HG03064 (cell line): Measurements from ENCODE around the gene PSTPIP1.
"Not testable (repeated sequence)": the region's sequence is repeated elsewhere in the genome, so short reads cannot be mapped to it uniquely, and the experiment has no call there.

Experiments
- ATAC-seq: cut with Tn5 transposase; IDR thresholded peaks from one replicate; pipeline ENCODE4 v1.9.1; 2021; ENCODE audit warnings: low read depth; ENCODE audit not compliant: unreplicated experiment

Gene PSTPIP1

DNA sequence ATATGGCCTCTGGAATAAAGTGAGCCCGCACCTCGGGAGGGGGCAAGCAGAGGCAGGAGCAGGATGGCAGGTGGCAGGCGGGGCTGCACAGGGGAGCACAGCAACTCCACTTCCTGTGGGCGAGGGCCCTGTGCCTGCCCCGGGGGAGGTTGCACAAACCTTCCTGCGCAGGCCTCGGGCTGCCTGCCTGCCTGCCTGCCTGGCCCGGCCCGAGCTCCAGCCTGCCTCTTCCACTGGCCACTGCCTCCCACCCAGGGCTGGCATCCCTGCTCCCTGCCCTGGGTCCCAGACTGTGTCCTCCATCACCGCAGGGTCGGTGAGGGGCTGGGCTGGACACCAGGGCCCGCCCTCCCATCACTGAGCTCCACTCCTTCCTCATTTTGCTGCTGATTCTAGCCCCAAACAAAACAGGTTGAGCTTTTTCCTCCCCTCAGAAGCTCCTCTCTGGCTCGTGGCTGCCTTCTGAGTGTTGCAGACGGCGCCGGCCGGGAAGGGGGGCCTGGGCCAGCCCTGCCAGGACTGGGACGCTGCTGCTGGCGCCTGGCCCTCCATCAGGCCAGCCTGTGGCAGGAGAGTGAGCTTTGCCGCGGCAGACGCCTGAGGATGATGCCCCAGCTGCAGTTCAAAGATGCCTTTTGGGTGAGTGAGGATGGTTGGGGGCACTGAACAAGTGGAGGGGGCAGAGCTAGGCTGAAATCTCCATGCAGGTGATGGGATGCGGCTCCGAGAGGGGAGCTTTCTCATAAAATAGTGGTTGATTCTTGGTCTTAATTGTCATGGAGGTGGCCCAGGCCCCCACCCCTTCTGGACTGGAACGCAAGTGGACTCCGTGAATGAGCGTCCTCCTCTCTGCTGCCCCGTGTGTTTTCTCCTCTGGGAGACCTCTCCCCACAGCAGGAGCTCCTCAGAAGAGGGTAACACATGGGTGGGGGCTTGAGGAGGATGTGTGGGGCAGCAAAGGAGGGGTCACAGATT lies at the start of gene PSTPIP1:
Gene PSTPIP1 (plus strand): TSS at position 156 of the 975 bp plus-strand sequence. CDS start 448 bp downstream, at position 604.
- peak; percentile 62 for ATAC-seq

- no peak for ATAC-seq
Measured at GRCh38 chr15:76945494-76946093, 49.3 kb upstream of the PSTPIP1 start.

- ATAC-seq: no peak
Measured at GRCh38 chr15:76947454-76947853, 47.5 kb upstream of the PSTPIP1 start.

DNA sequence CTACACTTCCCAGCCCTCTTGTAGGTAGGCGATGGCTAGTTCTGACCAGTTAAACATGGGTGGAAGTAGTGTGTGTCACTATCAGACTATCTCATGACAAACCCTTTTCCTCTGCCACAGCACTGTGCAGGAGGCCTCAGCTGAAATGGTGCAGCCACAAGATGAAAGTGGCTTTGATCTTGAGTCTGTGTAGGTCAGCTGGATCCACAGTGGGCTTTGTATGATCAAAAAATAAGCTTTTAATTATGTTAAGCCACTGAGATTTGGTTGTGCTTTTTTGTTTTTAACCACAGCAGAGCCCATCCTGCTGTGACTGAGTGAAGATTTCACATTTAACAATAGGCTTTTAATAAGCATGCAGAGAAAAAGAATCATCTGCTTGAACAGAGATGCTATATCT lies 43.7 kb upstream of the PSTPIP1 start:
- ATAC-seq: no peak

DNA sequence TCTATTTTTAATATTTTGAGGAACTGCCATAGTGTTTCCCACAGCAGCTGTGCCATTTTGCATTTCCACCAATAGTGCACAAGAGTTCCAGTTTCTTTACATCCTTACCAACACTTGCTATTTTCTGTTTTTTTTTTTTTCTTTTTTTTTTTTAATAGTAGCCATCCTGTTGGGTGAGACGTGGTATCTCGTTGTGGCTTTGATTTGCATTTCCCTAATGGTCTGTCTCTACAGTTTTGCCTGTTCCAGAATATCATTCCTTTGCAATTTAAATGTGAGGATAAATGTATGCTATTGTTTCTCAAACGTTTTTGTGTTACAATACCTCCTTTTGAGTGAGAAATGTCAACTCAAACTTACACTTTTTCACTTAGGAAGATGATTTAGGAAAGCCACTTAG lies 41.0 kb upstream of the PSTPIP1 start:
- no peak for ATAC-seq

DNA sequence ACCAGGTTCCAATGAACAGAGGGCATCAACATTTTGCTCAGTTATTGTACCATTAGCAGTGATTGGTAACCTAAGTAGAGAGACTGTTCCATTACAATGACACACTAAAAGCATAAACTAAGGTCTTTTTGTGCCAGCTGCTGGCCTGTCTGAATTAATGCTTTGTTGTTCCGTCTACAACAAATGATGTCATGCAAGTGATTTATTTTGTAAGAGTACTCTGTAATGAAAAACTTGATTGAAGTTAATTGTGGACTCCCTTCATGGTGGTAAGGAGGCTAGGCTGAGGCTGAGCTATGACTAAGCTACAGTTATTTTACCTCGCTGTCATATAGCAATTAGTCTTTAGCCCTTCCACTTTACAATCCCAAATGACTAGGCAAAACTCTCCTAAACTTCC lies 40.2 kb upstream of the PSTPIP1 start:
- ATAC-seq: no peak

- no peak for ATAC-seq
Measured at GRCh38 chr15:76961268-76962011, 33.5 kb upstream of the PSTPIP1 start.

- ATAC-seq: no peak
Measured at GRCh38 chr15:76962337-76963013, 32.5 kb upstream of the PSTPIP1 start.

GRCh38 chr15:76963596-76963995 lies 31.3 kb upstream of the PSTPIP1 start:
- no peak for ATAC-seq

GRCh38 chr15:76964157-76964556 lies 30.8 kb upstream of the PSTPIP1 start:
- ATAC-seq: no peak

DNA sequence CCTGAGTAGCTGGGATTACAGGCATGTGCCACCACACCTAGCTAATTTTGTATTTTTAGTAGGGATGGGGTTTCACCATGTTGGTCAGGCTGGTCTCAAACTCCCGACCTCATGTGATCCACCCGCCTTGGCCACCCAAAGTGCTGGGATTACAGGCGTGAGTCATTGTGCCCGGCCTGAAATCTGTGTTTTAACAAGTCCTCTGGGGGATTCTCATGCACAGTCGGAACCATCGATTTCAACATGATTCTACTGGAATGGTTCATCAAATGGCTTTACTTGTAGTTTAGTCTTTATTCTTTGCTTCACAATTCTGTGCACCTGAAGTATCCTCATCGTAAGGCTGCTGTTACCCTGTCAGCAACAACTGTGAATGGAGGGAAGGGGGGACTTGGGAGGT lies 28.9 kb upstream of the PSTPIP1 start:
- ATAC-seq: not testable (repeated sequence)

GRCh38 chr15:76967067-76967466 lies 27.9 kb upstream of the PSTPIP1 start:
- no peak for ATAC-seq

- ATAC-seq: no peak
Measured at GRCh38 chr15:76968306-76968705, 26.6 kb upstream of the PSTPIP1 start.

GRCh38 chr15:76972389-76973361 lies 22.3 kb upstream of the PSTPIP1 start:
- no peak for ATAC-seq

DNA sequence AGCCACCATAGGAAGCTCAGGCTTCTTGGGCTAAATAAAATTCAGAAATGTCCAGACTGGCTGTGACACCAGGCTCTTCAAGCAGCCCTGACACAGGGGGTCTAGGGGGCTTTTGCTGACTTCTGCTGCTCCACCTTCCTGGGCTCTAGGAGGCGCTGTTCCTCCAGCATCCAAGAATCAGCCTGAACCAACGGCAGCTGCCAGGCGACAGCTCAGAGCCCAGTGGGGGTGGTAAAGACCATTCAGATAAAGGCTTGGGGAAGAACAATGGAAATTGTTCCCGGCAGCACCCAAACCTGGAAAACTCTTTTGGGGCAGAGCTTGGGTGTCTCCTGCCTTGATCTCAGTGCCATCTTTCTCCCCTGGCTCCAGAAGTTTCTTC lies 21.6 kb upstream of the PSTPIP1 start:
- no peak for ATAC-seq

DNA sequence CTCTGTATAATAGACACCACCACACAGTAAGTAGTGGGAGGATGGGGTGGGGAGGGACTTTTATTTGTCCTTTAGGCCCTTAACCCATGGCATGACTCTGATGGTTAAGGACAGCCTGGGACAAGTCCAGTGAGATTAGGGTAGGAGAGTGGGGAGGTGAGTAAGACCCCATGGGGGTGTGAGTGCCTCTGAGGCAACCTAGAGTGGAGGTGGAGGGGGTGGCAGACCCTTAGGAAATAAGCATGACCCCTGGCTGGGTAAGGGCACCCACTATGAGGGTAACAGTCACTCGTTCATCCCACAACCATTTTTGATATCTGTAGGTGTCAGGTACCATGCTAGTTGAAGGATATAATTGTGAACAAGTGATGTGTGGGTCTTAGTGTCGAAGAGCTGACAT lies 21.0 kb upstream of the PSTPIP1 start:
- ATAC-seq: no peak

- no peak for ATAC-seq
Measured at GRCh38 chr15:76974456-76975036, 20.4 kb upstream of the PSTPIP1 start.

DNA sequence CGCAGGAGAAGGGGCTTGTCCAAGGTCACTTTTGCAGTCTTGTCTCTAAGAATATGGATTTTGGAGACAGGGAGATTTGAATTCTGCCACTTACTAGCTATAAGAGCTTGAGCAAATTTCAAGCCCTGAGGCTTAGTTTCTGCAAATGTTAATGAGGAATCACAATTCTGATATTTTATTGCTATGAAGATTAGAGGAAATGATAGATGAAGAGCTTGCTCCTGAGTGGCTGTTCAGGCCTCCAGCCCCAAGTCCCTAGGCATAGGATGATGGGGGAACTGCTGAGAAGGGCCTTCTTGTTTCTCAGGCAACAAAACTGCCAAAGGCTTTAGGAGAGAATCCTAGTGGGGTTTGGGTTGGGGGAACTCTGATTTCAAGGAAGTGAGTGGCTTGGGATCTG lies 18.8 kb upstream of the PSTPIP1 start:
- no peak for ATAC-seq
